WTC11 (cell line): ENCODE results near the gene GOT2. TPM values are rescaled to one million over a fixed set of nuclear protein-coding genes. Genes with fewer than 3 reads are reported as not detected.

Experiments used
- ATAC-seq: fragments of 200-7000 bp; cut with Tn5 transposase; 2 replicates; pipeline ENCODE4 v1.10.0; 2021; ENCODE audit warnings: mild to moderate bottlenecking, moderate library complexity
- CTCF ChIA-PET: fragments of 300-600 bp; sonication (Branson Sonifier 250); formaldehyde crosslinking; loops from one replicate; lab custom pipeline; 2021; ENCODE audit warnings: antibody characterized with exemption; lab: Charles Lee
- POLR2A ChIA-PET: fragments of 350-600 bp; sonication (Branson Sonifier 250); formaldehyde crosslinking; loops from one replicate; lab custom pipeline; 2021; ENCODE audit warnings: antibody characterized with exemption; lab: Charles Lee
- DNase-seq: peaks from one replicate; pipeline ENCODE4 v3.0.0; 2021; ENCODE audit warnings: low spot score
- H3K27ac Mint-ChIP-seq: 2 replicates; pipeline ENCODE4 v1.8.0; 2021; ENCODE audit warnings: mixed read lengths
- H3K27me3 Mint-ChIP-seq: 2 replicates; pipeline ENCODE4 v1.8.0; 2021; ENCODE audit warnings: low read depth, mild to moderate bottlenecking, moderate library complexity, mixed read lengths
- H3K36me3 Mint-ChIP-seq: 2 replicates; pipeline ENCODE4 v1.8.0; 2021; ENCODE audit warnings: mixed read lengths
- H3K4me1 Mint-ChIP-seq: 2 replicates; pipeline ENCODE4 v1.8.0; 2022; ENCODE audit warnings: mixed read lengths
- H3K4me3 Mint-ChIP-seq: 2 replicates; pipeline ENCODE4 v1.8.0; 2021; ENCODE audit warnings: mild to moderate bottlenecking, moderate library complexity, mixed read lengths
- H3K9me3 Mint-ChIP-seq: 2 replicates; pipeline ENCODE4 v1.8.0; 2021; ENCODE audit warnings: mixed read lengths
- AR ChIP-seq: fragments of 250-450 bp; sonication (Bioruptor Pico); IDR thresholded peaks from 2 replicates; pipeline ENCODE4 v1.9.0; 2021; ENCODE audit warnings: mild to moderate bottlenecking
- ATF3 ChIP-seq: sonication (generic); formaldehyde crosslinking; conservative IDR thresholded peaks from 2 replicates; pipeline ENCODE4 v1.8.1; 2022; ENCODE audit warnings: mild to moderate bottlenecking, missing genetic modification reagents
- FOXK1 ChIP-seq: sonication (generic); formaldehyde crosslinking; IDR thresholded peaks from 2 replicates; pipeline ENCODE4 v1.8.0; 2022; ENCODE audit warnings: mild to moderate bottlenecking, moderate library complexity, missing genetic modification reagents
- FOXP4 ChIP-seq: sonication (generic); formaldehyde crosslinking; IDR thresholded peaks from 2 replicates; pipeline ENCODE4 v1.8.0; 2022; ENCODE audit warnings: mild to moderate bottlenecking, missing genetic modification reagents
- IRF1 ChIP-seq: sonication (generic); formaldehyde crosslinking; IDR thresholded peaks from 2 replicates; pipeline ENCODE4 v1.8.0; 2023; ENCODE audit warnings: missing genetic modification reagents
- KAT7 ChIP-seq: sonication (generic); formaldehyde crosslinking; IDR thresholded peaks from 2 replicates; pipeline ENCODE4 v1.8.1; 2023; ENCODE audit warnings: missing genetic modification reagents, mild to moderate bottlenecking, borderline replicate concordance
- MYBL2 ChIP-seq: sonication (generic); formaldehyde crosslinking; IDR thresholded peaks from 2 replicates; pipeline ENCODE4 v1.8.1; 2023; ENCODE audit warnings: mild to moderate bottlenecking, moderate library complexity, missing genetic modification reagents
- NR1H2 ChIP-seq: sonication (generic); formaldehyde crosslinking; IDR thresholded peaks from 2 replicates; pipeline ENCODE4 v1.9.0; 2021; ENCODE audit warnings: mild to moderate bottlenecking, moderate library complexity, missing genetic modification reagents
- PRDM15 ChIP-seq: sonication (generic); formaldehyde crosslinking; IDR thresholded peaks from 2 replicates; pipeline ENCODE4 v1.8.0; 2022; ENCODE audit warnings: missing genetic modification reagents
- TP53 ChIP-seq: sonication (generic); formaldehyde crosslinking; IDR thresholded peaks from 2 replicates; pipeline ENCODE4 v1.8.1; 2023; ENCODE audit warnings: mild to moderate bottlenecking, missing genetic modification reagents
- ZNF281 ChIP-seq: sonication (generic); formaldehyde crosslinking; IDR thresholded peaks from 2 replicates; pipeline ENCODE4 v1.8.0; 2023; ENCODE audit warnings: mild to moderate bottlenecking, missing genetic modification reagents
- ZNF416 ChIP-seq: fragments of 250-450 bp; sonication (Bioruptor Pico); IDR thresholded peaks from 2 replicates; pipeline ENCODE4 v1.9.0; 2021; ENCODE audit warnings: mild to moderate bottlenecking, inconsistent platforms
- ZNF425 ChIP-seq: fragments of 250-450 bp; sonication (Bioruptor Pico); conservative IDR thresholded peaks from 2 replicates; pipeline ENCODE4 v1.9.0; 2021; ENCODE audit warnings: mild to moderate bottlenecking
- total RNA-seq: library from RNA; stranded (reverse); gene quantifications from 3 replicates; pipeline ENCODE4 v1.2.3, GENCODE V29; 2021

Gene GOT2
- total RNA-seq, 1 experiment from 2014 or later = 192 TPM

GRCh38 chr16:58670177-58670576 is 63.9 kb downstream of the GOT2 start (continued):
- TF ChIP-seq ZNF425 (no peak), TP53 (CRISPR knock-in tag) (no peak)

- POLR2A ChIA-PET = no interaction called here
These were observed 68.9 kb downstream of the GOT2 start for GRCh38 chr16:58665200-58665599.

More at GRCh38 chr16:58665200-58665599, 68.9 kb downstream of the GOT2 start:
- peaks cover 17% of the 10 kb centered on the region for H3K36me3 Mint-ChIP-seq
- no peaks in the 10 kb centered on the region for H3K9me3 Mint-ChIP-seq
- H3K4me3 Mint-ChIP-seq = no peak overlapping the region
- H3K27me3 Mint-ChIP-seq = no peaks in the 10 kb centered on the region; the same call in 1 of the 2 replicates
- CTCF ChIA-PET = interaction anchor here (0.5 to 2.4 kb wide), 4 partner anchors 13 to 248 kb away, joined by 4 to 7 read pairs (median 6); no protein-coding TSS in a partner anchor
- TF ChIP-seq KAT7 (CRISPR knock-in tag) = no peak
- TF ChIP-seq IRF1 = no peak
- TF ChIP-seq MYBL2 (CRISPR knock-in tag) = no peak
- TF ChIP-seq ZNF416 = no peak
- no peak for TF ChIP-seq PRDM15 (CRISPR knock-in tag)
- TF ChIP-seq FOXP4 (CRISPR knock-in tag) = no peak
- TF ChIP-seq ATF3 = no peak
- no peak for TF ChIP-seq ZNF281 (CRISPR knock-in tag)
- TF ChIP-seq FOXK1 (CRISPR knock-in tag) = no peak
- TF ChIP-seq NR1H2 (CRISPR knock-in tag) = no peak
- TF ChIP-seq AR = no peak
- TF ChIP-seq, all 79 proteins: peak for 0
- Mint-ChIP-seq H3K27ac (no peak overlapping the region), H3K4me1 (no peaks in the 10 kb centered on the region)
- DNase-seq = no peak
- ATAC-seq = no peak
